Panc1 (cell line): Measurements from ENCODE around the gene ANAPC1. TPM values are rescaled to one million over a fixed set of nuclear protein-coding genes. Genes with fewer than 3 reads are reported as not detected.

Experiments
- ATAC-seq: fragments of 200-7000 bp; cut with Tn5 transposase; 2 replicates; pipeline ENCODE4 v1.9.1; 2020; ENCODE audit warnings: mild to moderate bottlenecking, moderate library complexity
- BruUV-seq: library from RNA; stranded (reverse); fragments of 400-500 nt; replicated peaks from 2 replicates; lab custom pipeline; 2021; lab: Mats Ljungman, UMichigan
- CTCF ChIA-PET: fragments of 300-600 bp; sonication (Branson Sonifier 250); formaldehyde crosslinking; loops from one replicate; lab custom pipeline; 2022; ENCODE audit warnings: antibody characterized with exemption; lab: Charles Lee
- POLR2A ChIA-PET: fragments of 300-600 bp; sonication (Branson Sonifier 250); formaldehyde crosslinking; loops from one replicate; lab custom pipeline; 2022; ENCODE audit warnings: antibody characterized with exemption; lab: Charles Lee
- DNase-seq: peaks from one replicate; pipeline ENCODE4 v3.0.0-alpha.2; 2010; ENCODE audit warnings: low read depth, low spot score
- H3K27ac ChIP-seq: 2 replicates; pipeline ENCODE4 v1.5.1; 2011; ENCODE audit warnings: mild to moderate bottlenecking, low read length, inconsistent platforms
- H3K27me3 ChIP-seq: fragments of 200-500 bp; sonication (Bioruptor generic); 2 replicates; pipeline ENCODE4 v1.6.0; 2014; ENCODE audit warnings: low read length, inconsistent platforms; ENCODE audit not compliant: control insufficient read depth, insufficient read depth
- H3K36me3 ChIP-seq: fragments of 200-500 bp; sonication (Bioruptor generic); 2 replicates; pipeline ENCODE4 v1.5.1; 2014; ENCODE audit warnings: inconsistent platforms, mild to moderate bottlenecking, low read length, moderate library complexity; ENCODE audit not compliant: control insufficient read depth, insufficient read depth
- H3K4me1 ChIP-seq: 2 replicates; pipeline ENCODE4 v1.5.1; 2011; ENCODE audit warnings: inconsistent platforms, mild to moderate bottlenecking, low read length, moderate library complexity; ENCODE audit not compliant: control insufficient read depth, insufficient read depth
- H3K4me3 ChIP-seq, 2 experiments: 2 replicates each; pipeline ENCODE4 v1.5.1; 2011 to 2012; ENCODE audit warnings: low read depth in 2 of 2, low read length in 2 of 2, mild to moderate bottlenecking in 2 of 2, inconsistent platforms in 1 of 2, moderate library complexity in 1 of 2
- H3K9me3 ChIP-seq: fragments of 200-500 bp; sonication (Bioruptor generic); 2 replicates; pipeline ENCODE4 v1.5.1; 2014; ENCODE audit warnings: low read depth, mild to moderate bottlenecking, inconsistent platforms, low read length, moderate library complexity; ENCODE audit not compliant: control insufficient read depth, insufficient read depth
- CTCF ChIP-seq: fragments of 450-650 bp; IDR thresholded peaks from 2 replicates; pipeline ENCODE4 v1.5.1; 2017; ENCODE audit warnings: mild to moderate bottlenecking
- POLR2AphosphoS5 ChIP-seq: IDR thresholded peaks from 2 replicates; pipeline ENCODE4 v1.6.1; 2012; ENCODE audit warnings: mild to moderate bottlenecking, low read depth, low read length, moderate library complexity
- REST ChIP-seq, 2 experiments: IDR thresholded peaks; 2 replicates each; pipeline ENCODE4 v1.6.1; 2011 to 2012; ENCODE audit warnings: low read depth in 2 of 2, control low read depth in 1 of 2, low read length in 1 of 2, mild to moderate bottlenecking in 1 of 2, moderate library complexity in 1 of 2; ENCODE audit not compliant: insufficient read depth in 1 of 2
- SIN3A ChIP-seq: IDR thresholded peaks from 2 replicates; pipeline ENCODE4 v1.6.1; 2012; ENCODE audit warnings: low read depth, mild to moderate bottlenecking, low read length, moderate library complexity, borderline replicate concordance; ENCODE audit not compliant: insufficient read depth
- TCF7L2 ChIP-seq: IDR thresholded peaks from 2 replicates; pipeline ENCODE4 v1.6.1; 2011; ENCODE audit warnings: mild to moderate bottlenecking, low read depth, low read length, inconsistent platforms
- in situ Hi-C: cut with HindIII; loops from 2 replicates; pipeline ENCODE4 v1.10.0; 2016; ENCODE audit warnings: low sequenced_read_pairs, low pct_unique_long_range_greater_than_20kb
- intact Hi-C: fragments of 100-400 bp; cut with micrococcal nuclease; formaldehyde crosslinking; loops from one replicate; pipeline ENCODE4 v1.10.0; 2022; ENCODE audit not compliant: unreplicated experiment
- total RNA-seq: library from RNA; stranded (reverse); gene quantifications from one replicate; pipeline ENCODE4 v1.2.1, GENCODE V29; 2021; ENCODE audit not compliant: unreplicated experiment

ANAPC1 gene
- total RNA-seq, 1 experiment from 2014 or later = 75.1 TPM

GRCh38 chr2:111930409-111930808 lies 46.4 kb upstream of the ANAPC1 start:
- Histone ChIP-seq H3K36me3 (no peaks in the 10 kb centered on the region), H3K9me3 (no peaks in the 10 kb centered on the region), H3K4me1 (no peaks in the 10 kb centered on the region), H3K27ac (no peak overlapping the region), H3K4me3 (no peak overlapping the region), H3K27me3 (no peaks in the 10 kb centered on the region)
- TF ChIP-seq CTCF (no peak), POLR2AphosphoS5 (no peak), REST (IDR thresholded peaks at IDR 0.05; ENCODE audit: insufficient read depth in 1 of 2, low read depth in 2 of 2, low read length in 1 of 2) (no peak), SIN3A (no peak), TCF7L2 (no peak)
- in situ Hi-C loops (no loop called here), intact Hi-C loops (no loop called here)
- ATAC-seq (no peak), DNase-seq (no peak)
- POLR2A ChIA-PET = interaction anchor here (0.7 kb wide), 1 partner anchor 312 kb away, joined by 5 read pairs; no protein-coding TSS in a partner anchor
- BruUV-seq = no TSS peak
- CTCF ChIA-PET = no interaction called here

GRCh38 chr2:111927723-111928122 lies 43.7 kb upstream of the ANAPC1 start:
- intact Hi-C loops = no loop called here
- POLR2A ChIA-PET = interaction anchor here (0.5 to 0.6 kb wide), 2 partner anchors 124 to 128 kb away, joined by 3 to 16 read pairs; no protein-coding TSS in a partner anchor
- TF ChIP-seq CTCF (no peak), TCF7L2 (no peak), SIN3A (no peak), REST (IDR thresholded peaks at IDR 0.05; ENCODE audit: insufficient read depth in 1 of 2, low read depth in 2 of 2, low read length in 1 of 2) (no peak), POLR2AphosphoS5 (no peak)
- no peak for ATAC-seq
- Histone ChIP-seq H3K36me3 (no peaks in the 10 kb centered on the region), H3K4me1 (no peaks in the 10 kb centered on the region), H3K27ac (no peak overlapping the region), H3K27me3 (no peaks in the 10 kb centered on the region), H3K4me3 (no peak overlapping the region), H3K9me3 (no peaks in the 10 kb centered on the region)
- no peak for DNase-seq
- CTCF ChIA-PET = interaction anchor here (0.5 kb wide), 1 partner anchor 793 kb away, joined by 5 read pairs; no protein-coding TSS in a partner anchor
- BruUV-seq = no TSS peak
- in situ Hi-C loops = no loop called here
